ENCODE results near the gene ITPKA.

GRCh38 chr15:41511331-41511898 lies 17.7 kb downstream of the ITPKA start:
- no peak for TF ChIP-seq EZH2 (IDR thresholded peaks at IDR 0.05; ENCODE audit: borderline replicate concordance, insufficient read depth, low read depth, low read length, poor library complexity, severe bottlenecking)
- TF ChIP-seq, protein P1, sequence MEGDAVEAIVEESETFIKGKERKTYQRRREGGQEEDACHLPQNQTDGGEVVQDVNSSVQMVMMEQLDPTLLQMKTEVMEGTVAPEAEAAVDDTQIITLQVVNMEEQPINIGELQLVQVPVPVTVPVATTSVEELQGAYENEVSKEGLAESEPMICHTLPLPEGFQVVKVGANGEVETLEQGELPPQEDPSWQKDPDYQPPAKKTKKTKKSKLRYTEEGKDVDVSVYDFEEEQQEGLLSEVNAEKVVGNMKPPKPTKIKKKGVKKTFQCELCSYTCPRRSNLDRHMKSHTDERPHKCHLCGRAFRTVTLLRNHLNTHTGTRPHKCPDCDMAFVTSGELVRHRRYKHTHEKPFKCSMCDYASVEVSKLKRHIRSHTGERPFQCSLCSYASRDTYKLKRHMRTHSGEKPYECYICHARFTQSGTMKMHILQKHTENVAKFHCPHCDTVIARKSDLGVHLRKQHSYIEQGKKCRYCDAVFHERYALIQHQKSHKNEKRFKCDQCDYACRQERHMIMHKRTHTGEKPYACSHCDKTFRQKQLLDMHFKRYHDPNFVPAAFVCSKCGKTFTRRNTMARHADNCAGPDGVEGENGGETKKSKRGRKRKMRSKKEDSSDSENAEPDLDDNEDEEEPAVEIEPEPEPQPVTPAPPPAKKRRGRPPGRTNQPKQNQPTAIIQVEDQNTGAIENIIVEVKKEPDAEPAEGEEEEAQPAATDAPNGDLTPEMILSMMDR (IDR thresholded peaks at IDR 0.05), result no peak

Measured in B cell (primary cell).